Measurements from ENCODE around the gene FFAR3.

Gene FFAR3

DNA sequence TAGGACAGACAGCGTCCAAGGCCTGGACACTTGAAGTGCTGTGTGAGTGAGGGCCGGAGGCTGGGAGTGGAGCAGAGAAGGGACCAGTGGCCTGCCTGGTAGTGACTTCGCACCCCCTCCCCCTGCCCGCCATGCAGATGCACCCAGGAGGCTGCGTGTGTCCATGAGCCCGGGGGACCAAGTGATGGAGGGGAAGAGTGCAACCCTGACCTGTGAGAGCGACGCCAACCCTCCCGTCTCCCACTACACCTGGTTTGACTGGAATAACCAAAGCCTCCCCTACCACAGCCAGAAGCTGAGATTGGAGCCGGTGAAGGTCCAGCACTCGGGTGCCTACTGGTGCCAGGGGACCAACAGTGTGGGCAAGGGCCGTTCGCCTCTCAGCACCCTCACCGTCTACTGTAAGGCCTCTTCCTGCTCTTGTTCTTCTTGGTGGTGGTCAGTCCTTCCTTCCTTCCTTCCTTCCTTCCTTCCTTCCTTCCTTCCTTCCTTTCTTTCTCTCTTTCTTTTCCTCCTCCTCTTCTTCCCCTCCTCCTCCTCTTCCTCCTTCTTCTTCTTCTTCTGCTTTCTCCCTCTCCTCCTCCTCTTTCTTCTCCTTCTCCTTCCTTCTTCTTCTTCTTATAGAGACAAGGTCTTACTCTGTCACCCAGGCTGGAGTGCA lies 16.6 kb upstream of the FFAR3 start:
- DNase-seq: no peak
- H3K4me3 ChIP-seq (ENCODE audit: insufficient read depth, low read depth, low read length, poor library complexity, severe bottlenecking): no peak overlapping the region
- no peaks in the 10 kb centered on the region for H3K9me3 ChIP-seq (ENCODE audit: control insufficient read depth, low read length)
- no peaks in the 10 kb centered on the region for H3K27me3 ChIP-seq (replicated peaks; ENCODE audit: control insufficient read depth, insufficient read depth, low read length, poor library complexity, severe bottlenecking)
- no peak overlapping the region for H3K27ac ChIP-seq (ENCODE audit: insufficient read depth, low read length, poor library complexity, severe bottlenecking)
- peaks cover 10% of the 10 kb centered on the region for H3K4me1 ChIP-seq (ENCODE audit: control insufficient read depth, insufficient read depth, low read length, poor library complexity, severe bottlenecking)
- no peaks in the 10 kb centered on the region for H3K36me3 ChIP-seq (ENCODE audit: control insufficient read depth, insufficient read depth, low read length)

- Histone ChIP-seq H3K4me3 (ENCODE audit: insufficient read depth, low read depth, low read length, poor library complexity, severe bottlenecking) (no peak overlapping the region), H3K27me3 (replicated peaks; ENCODE audit: control insufficient read depth, insufficient read depth, low read length, poor library complexity, severe bottlenecking) (no peaks in the 10 kb centered on the region), H3K9me3 (ENCODE audit: control insufficient read depth, low read length) (no peaks in the 10 kb centered on the region), H3K27ac (ENCODE audit: insufficient read depth, low read length, poor library complexity, severe bottlenecking) (no peak overlapping the region), H3K36me3 (ENCODE audit: control insufficient read depth, insufficient read depth, low read length) (no peaks in the 10 kb centered on the region), H3K4me1 (ENCODE audit: control insufficient read depth, insufficient read depth, low read length, poor library complexity, severe bottlenecking) (peaks cover 18% of the 10 kb centered on the region)
- no peak for DNase-seq
These were observed 15.8 kb upstream of the FFAR3 start for GRCh38 chr19:35342430-35342829.

DNA sequence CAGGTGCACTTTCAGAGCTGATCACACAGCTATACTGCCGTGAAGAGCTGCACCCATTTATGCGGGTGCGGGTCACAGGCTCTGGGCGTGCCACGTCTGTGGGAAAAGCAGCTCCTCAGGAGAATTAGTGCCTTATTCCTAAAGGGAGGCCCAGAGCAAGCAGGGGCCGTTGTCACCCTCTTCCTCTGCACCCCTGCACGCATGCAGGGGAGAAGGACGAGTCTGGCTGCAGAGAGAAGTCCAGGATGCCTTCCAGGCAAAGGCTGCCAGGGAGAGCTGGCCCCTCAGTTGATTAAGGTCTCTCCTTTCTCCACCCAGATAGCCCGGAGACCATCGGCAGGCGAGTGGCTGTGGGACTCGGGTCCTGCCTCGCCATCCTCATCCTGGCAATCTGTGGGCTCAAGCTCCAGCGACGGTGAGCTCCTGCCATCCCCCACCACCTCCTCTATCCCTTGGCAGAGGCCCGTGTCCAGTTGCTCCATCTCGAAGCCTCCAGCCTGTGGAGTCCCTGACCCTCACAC lies 13.7 kb upstream of the FFAR3 start:
- H3K4me1 ChIP-seq (ENCODE audit: control insufficient read depth, insufficient read depth, low read length, poor library complexity, severe bottlenecking): peaks cover 25% of the 10 kb centered on the region
- H3K27ac ChIP-seq (ENCODE audit: insufficient read depth, low read length, poor library complexity, severe bottlenecking): no peak overlapping the region
- no peaks in the 10 kb centered on the region for H3K27me3 ChIP-seq (replicated peaks; ENCODE audit: control insufficient read depth, insufficient read depth, low read length, poor library complexity, severe bottlenecking)
- DNase-seq: no peak
- H3K4me3 ChIP-seq (ENCODE audit: insufficient read depth, low read depth, low read length, poor library complexity, severe bottlenecking): no peak overlapping the region
- no peaks in the 10 kb centered on the region for H3K36me3 ChIP-seq (ENCODE audit: control insufficient read depth, insufficient read depth, low read length)
- no peaks in the 10 kb centered on the region for H3K9me3 ChIP-seq (ENCODE audit: control insufficient read depth, low read length)

GRCh38 chr19:35345671-35346111 lies 12.6 kb upstream of the FFAR3 start:
- Histone ChIP-seq H3K27me3 (replicated peaks; ENCODE audit: control insufficient read depth, insufficient read depth, low read length, poor library complexity, severe bottlenecking) (no peaks in the 10 kb centered on the region), H3K4me1 (ENCODE audit: control insufficient read depth, insufficient read depth, low read length, poor library complexity, severe bottlenecking) (peaks cover 25% of the 10 kb centered on the region), H3K9me3 (ENCODE audit: control insufficient read depth, low read length) (no peaks in the 10 kb centered on the region), H3K36me3 (ENCODE audit: control insufficient read depth, insufficient read depth, low read length) (no peaks in the 10 kb centered on the region), H3K4me3 (ENCODE audit: insufficient read depth, low read depth, low read length, poor library complexity, severe bottlenecking) (no peak overlapping the region), H3K27ac (ENCODE audit: insufficient read depth, low read length, poor library complexity, severe bottlenecking) (no peak overlapping the region)
- no peak for DNase-seq

- DNase-seq: peak; percentile 62 to 72 (median 69)
- no peaks in the 10 kb centered on the region for H3K36me3 ChIP-seq (ENCODE audit: control insufficient read depth, insufficient read depth, low read length)
- H3K9me3 ChIP-seq (ENCODE audit: control insufficient read depth, low read length): no peaks in the 10 kb centered on the region
- H3K27me3 ChIP-seq (replicated peaks; ENCODE audit: control insufficient read depth, insufficient read depth, low read length, poor library complexity, severe bottlenecking): no peaks in the 10 kb centered on the region
- peak overlapping the region; percentile 41 for H3K4me3 ChIP-seq (ENCODE audit: insufficient read depth, low read depth, low read length, poor library complexity, severe bottlenecking)
- peaks cover 25% of the 10 kb centered on the region for H3K4me1 ChIP-seq (ENCODE audit: control insufficient read depth, insufficient read depth, low read length, poor library complexity, severe bottlenecking)
- peak overlapping the region; percentile 60 for H3K27ac ChIP-seq (ENCODE audit: insufficient read depth, low read length, poor library complexity, severe bottlenecking)
These were observed 11.8 kb upstream of the FFAR3 start for GRCh38 chr19:35346193-35347052.

- peak; percentile 22 to 53 (median 29) for DNase-seq
- Histone ChIP-seq H3K27me3 (replicated peaks; ENCODE audit: control insufficient read depth, insufficient read depth, low read length, poor library complexity, severe bottlenecking) (no peaks in the 10 kb centered on the region), H3K27ac (ENCODE audit: insufficient read depth, low read length, poor library complexity, severe bottlenecking) (peak within 1 kb of the TSS; percentile 60), H3K36me3 (ENCODE audit: control insufficient read depth, insufficient read depth, low read length) (no peaks in the 10 kb centered on the region), H3K9me3 (ENCODE audit: control insufficient read depth, low read length) (no peaks in the 10 kb centered on the region), H3K4me1 (ENCODE audit: control insufficient read depth, insufficient read depth, low read length, poor library complexity, severe bottlenecking) (peaks cover 25% of the 10 kb centered on the region), H3K4me3 (ENCODE audit: insufficient read depth, low read depth, low read length, poor library complexity, severe bottlenecking) (peak within 1 kb of the TSS; percentile 41)
These were observed 10.9 kb upstream of the FFAR3 start, which contains the start of gene FFAR1 for GRCh38 chr19:35347171-35347929. Gene FFAR1, plus strand, starts transcription at chr19:35347902. Its CDS starts 3,650 bp downstream, at chr19:35351552.

DNA sequence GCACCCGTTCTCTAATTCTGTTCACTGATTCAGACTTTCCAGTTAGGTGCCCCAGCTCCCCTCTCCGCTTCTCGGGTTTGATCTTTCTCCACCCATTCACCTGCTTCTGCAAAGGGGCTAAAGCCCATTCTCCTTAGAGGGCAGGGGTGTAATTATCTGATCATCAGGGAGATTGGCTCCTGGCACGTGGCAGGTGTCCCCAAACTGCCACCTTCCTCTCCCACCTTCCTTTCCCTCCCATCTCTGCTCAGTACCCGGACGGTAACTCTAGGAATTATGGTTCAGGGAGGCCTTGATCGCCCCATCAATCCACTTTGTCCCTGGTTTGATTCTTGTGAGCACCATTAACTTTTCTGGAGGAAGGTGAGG lies 10.3 kb upstream of the FFAR3 start:
- DNase-seq: no peak
- peaks cover 30% of the 10 kb centered on the region for H3K4me1 ChIP-seq (ENCODE audit: control insufficient read depth, insufficient read depth, low read length, poor library complexity, severe bottlenecking)

DNA sequence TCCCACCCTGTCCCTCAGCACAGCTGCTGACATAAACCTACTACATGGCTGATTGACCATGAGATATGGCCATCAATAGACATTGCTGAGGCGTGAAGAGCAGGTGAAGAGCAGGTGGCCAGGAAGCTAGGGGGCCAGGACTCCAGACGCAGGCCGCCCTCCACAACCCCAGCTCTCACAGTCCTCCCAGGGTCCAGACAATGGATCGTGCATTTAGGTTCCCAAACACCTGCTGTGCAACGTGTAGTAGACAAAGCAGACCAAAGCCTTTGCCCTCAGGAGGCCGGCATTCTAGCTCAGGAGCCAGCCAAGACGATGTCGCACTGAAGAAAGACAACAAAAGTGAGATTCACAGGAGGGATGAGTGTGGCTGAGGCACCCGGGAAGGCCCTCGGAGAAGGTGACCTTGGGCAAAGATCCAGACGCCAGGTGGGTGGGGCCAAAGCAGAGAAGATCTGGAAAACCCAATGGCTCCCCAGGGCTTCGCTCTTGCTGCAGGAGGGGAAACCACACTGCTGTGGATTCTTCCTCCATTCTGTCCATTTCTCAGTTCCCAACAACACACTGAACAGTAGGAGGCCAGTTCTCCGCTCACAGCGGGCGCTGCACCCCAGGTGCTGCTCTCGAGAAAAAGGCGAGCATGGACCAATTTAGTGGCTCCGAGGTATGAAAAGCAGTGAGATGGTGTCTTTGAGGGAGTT lies 9.2 kb upstream of the FFAR3 start:
- no peaks in the 10 kb centered on the region for H3K27me3 ChIP-seq (replicated peaks; ENCODE audit: control insufficient read depth, insufficient read depth, low read length, poor library complexity, severe bottlenecking)
- no peak overlapping the region for H3K4me3 ChIP-seq (ENCODE audit: insufficient read depth, low read depth, low read length, poor library complexity, severe bottlenecking)
- no peak for DNase-seq
- H3K36me3 ChIP-seq (ENCODE audit: control insufficient read depth, insufficient read depth, low read length): no peaks in the 10 kb centered on the region
- no peaks in the 10 kb centered on the region for H3K9me3 ChIP-seq (ENCODE audit: control insufficient read depth, low read length)
- H3K27ac ChIP-seq (ENCODE audit: insufficient read depth, low read length, poor library complexity, severe bottlenecking): no peak overlapping the region
- H3K4me1 ChIP-seq (ENCODE audit: control insufficient read depth, insufficient read depth, low read length, poor library complexity, severe bottlenecking): peaks cover 33% of the 10 kb centered on the region

More for the DNA sequence above, 10.3 kb upstream of the FFAR3 start:
- Histone ChIP-seq H3K27ac (ENCODE audit: insufficient read depth, low read length, poor library complexity, severe bottlenecking) (peak overlapping the region; percentile 24), H3K9me3 (ENCODE audit: control insufficient read depth, low read length) (no peaks in the 10 kb centered on the region), H3K4me3 (ENCODE audit: insufficient read depth, low read depth, low read length, poor library complexity, severe bottlenecking) (no peak overlapping the region), H3K36me3 (ENCODE audit: control insufficient read depth, insufficient read depth, low read length) (no peaks in the 10 kb centered on the region), H3K27me3 (replicated peaks; ENCODE audit: control insufficient read depth, insufficient read depth, low read length, poor library complexity, severe bottlenecking) (no peaks in the 10 kb centered on the region)
